ENCODE data around the gene CACNA2D3.

DNA sequence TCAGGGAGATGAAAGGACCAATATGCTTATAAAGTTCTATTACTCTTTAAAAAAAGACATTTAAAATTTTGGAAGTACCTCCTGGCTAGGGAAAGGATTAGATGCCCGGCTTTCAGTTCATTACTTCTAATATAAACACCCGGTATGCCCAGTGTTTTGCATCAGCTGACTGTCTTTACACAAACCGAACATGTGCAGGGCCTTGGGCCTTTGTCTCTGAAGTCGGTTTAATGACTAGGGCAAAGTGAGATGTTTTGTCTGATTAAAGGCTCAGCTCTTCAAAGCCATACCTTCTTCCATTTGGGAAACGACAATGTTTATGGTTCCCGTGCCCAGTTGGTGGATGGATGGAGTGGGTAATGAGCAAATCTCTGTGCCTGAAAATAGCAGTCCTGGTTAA lies 984.8 kb downstream of the CACNA2D3 start:
- TF ChIP-seq, protein P1, sequence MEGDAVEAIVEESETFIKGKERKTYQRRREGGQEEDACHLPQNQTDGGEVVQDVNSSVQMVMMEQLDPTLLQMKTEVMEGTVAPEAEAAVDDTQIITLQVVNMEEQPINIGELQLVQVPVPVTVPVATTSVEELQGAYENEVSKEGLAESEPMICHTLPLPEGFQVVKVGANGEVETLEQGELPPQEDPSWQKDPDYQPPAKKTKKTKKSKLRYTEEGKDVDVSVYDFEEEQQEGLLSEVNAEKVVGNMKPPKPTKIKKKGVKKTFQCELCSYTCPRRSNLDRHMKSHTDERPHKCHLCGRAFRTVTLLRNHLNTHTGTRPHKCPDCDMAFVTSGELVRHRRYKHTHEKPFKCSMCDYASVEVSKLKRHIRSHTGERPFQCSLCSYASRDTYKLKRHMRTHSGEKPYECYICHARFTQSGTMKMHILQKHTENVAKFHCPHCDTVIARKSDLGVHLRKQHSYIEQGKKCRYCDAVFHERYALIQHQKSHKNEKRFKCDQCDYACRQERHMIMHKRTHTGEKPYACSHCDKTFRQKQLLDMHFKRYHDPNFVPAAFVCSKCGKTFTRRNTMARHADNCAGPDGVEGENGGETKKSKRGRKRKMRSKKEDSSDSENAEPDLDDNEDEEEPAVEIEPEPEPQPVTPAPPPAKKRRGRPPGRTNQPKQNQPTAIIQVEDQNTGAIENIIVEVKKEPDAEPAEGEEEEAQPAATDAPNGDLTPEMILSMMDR (IDR thresholded peaks at IDR 0.05; ENCODE audit: insufficient read depth, low read depth, low read length) = no peak
- no peak for TF ChIP-seq EZH2 (IDR thresholded peaks at IDR 0.05; ENCODE audit: insufficient read depth, low read length)
